ENCODE data around the gene SCML1.

- TF ChIP-seq CTCF (conservative IDR thresholded peaks at IDR 0.05; ENCODE audit: low read length) (no peak), EZH2phosphoT487 (IDR thresholded peaks at IDR 0.05; ENCODE audit: borderline replicate concordance, low read depth, low read length) (no peak)
Observed at GRCh38 chrX:17801431-17801830, 64.1 kb downstream of the SCML1 start.

Measured in OCI-LY7 (cell line).